NCI-H460 (cell line): ENCODE data around the gene TMEM128. TPM values are rescaled to one million over a fixed set of nuclear protein-coding genes. Genes with fewer than 3 reads are reported as not detected.
"Not testable (repeated sequence)": the region's sequence is repeated elsewhere in the genome, so short reads cannot be mapped to it uniquely, and the experiment has no call there.

Experiments
- DNase-seq: peaks from one replicate; pipeline ENCODE4 v3.0.0-alpha.2; 2016; ENCODE audit warnings: low read depth; ENCODE audit errors: extremely low read depth
- total RNA-seq: library from RNA; depleted of rRNA; stranded (reverse); fragments of >200 nt; shearing (Covaris generic); gene quantifications from 2 replicates; pipeline ENCODE4 v1.2.3, GENCODE V29; 2014; rRNA removed

TMEM128 gene
- total RNA-seq, 1 experiment from 2014 or later, result 12.8 TPM

- DNase-seq, result no peak
Observed at GRCh38 chr4:4202510-4202909, 45.5 kb downstream of the TMEM128 start.

- DNase-seq, result no peak
Observed at GRCh38 chr4:4200624-4201023, 47.4 kb downstream of the TMEM128 start.

DNA sequence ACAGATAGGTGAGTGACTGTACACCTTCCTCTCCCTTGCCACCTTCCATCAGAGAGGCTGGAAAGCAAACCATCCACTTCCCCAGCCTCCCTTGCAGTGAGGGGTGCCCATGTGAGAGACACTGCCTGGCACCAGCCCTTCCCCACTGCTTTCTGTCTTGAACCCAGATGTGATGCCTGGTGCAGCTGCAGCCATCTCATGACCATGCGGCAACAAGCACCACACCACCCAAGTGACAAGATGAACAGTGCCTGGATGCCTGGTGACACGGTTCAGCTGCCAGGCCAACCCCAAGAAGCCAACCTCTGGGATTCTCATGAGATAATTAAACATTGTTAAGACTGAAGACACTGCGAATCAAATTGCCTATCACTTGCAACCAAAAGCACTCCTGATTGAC is 52.7 kb downstream of the TMEM128 start:
- DNase-seq, result no peak

DNA sequence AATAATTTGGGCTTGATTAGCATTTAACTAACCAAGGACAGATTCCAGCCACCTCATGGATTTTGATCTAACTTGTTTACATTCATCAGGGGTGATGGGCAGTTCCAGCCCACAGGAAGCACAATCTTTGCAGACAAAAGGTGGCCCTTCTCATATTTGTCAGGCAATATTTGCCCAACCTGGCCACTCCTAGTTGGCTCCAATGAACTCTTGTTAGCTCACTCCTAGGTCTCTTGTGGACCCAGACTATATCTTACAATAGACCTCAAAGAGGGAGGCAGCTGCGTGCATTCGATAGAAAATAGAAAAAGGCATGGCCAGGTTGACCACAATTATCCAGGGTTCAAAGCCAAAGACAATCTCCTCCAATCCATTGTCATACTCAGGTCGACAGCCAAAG is 59.5 kb downstream of the TMEM128 start:
- not testable (repeated sequence) for DNase-seq

Other genes starting within 250 kb of the TMEM128 start
- not detected in 2 replicates for gene OTOP1, start 21.3 kb downstream of the TMEM128 start, total RNA-seq
- 32.8 and 34.2 TPM in 2 replicates for gene LYAR, start 41.9 kb upstream of the TMEM128 start, total RNA-seq
- gene ZBTB49, start 42.0 kb upstream of the TMEM128 start, total RNA-seq, result 1.3 and 2.8 TPM in 2 replicates
- 0.20 TPM in 1 of 2 replicates, not detected in the other for gene NSG1, start 138.9 kb upstream of the TMEM128 start, total RNA-seq